ENCODE results near the gene CEL.
"Not testable (repeated sequence)": the region's sequence is repeated elsewhere in the genome, so short reads cannot be mapped to it uniquely, and the experiment has no call there.

CEL gene

DNA sequence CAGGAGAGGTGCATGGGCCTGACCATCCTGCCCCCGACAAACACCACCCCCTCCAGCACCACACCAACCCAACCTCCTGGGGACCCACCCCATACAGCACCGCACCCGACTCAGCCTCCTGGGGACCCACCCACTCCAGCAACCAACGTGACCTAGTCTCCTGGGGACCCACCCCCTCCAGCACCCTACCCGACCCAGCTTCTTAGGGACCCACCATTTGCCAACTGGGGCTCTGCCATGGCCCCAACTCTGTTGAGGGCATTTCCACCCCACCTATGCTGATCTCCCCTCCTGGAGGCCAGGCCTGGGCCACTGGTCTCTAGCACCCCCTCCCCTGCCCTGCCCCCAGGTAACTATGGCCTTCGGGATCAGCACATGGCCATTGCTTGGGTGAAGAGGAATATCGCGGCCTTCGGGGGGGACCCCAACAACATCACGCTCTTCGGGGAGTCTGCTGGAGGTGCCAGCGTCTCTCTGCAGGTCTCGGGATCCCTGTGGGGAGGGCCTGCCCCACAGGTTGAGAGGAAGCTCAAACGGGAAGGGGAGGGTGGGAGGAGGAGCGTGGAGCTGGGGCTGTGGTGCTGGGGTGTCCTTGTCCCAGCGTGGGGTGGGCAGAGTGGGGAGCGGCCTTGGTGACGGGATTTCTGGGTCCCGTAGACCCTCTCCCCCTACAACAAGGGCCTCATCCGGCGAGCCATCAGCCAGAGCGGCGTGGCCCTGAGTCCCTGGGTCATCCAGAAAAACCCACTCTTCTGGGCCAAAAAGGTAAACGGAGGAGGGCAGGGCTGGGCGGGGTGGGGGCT is 4.6 kb downstream of the CEL start:
- H3K4me3 ChIP-seq (ENCODE audit: low read depth in 1 of 2, low read length in 2 of 2), result no peak overlapping the region
- peaks cover 0 to 3% of the 10 kb centered on the region in 2 donors for H3K36me3 ChIP-seq (ENCODE audit: control insufficient read depth in 1 of 2, insufficient read depth in 2 of 2, low read length in 2 of 2)
- no peaks in the 10 kb centered on the region for H3K9me3 ChIP-seq (ENCODE audit: control insufficient read depth in 1 of 2, low read length in 2 of 2)
- no peaks in the 10 kb centered on the region for H3K27me3 ChIP-seq (ENCODE audit: low read depth, low read length)
- H3K4me1 ChIP-seq (ENCODE audit: control insufficient read depth in 1 of 2, insufficient read depth in 2 of 2, low read length in 2 of 2), result no peaks in the 10 kb centered on the region
- H3K27ac ChIP-seq (ENCODE audit: low read length), result no peak overlapping the region

DNA sequence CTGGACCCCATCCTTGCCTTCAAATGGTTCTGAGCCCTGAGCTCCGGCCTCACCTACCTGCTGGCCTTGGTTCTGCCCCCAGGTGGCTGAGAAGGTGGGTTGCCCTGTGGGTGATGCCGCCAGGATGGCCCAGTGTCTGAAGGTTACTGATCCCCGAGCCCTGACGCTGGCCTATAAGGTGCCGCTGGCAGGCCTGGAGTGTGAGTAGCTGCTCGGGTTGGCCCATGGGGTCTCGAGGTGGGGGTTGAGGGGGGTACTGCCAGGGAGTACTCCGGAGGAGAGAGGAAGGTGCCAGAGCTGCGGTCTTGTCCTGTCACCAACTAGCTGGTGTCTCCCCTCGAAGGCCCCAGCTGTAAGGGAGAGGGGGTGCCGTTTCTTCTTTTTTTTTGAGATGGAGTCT is 5.2 kb downstream of the CEL start:
- H3K4me3 ChIP-seq (ENCODE audit: low read depth in 1 of 2, low read length in 2 of 2), result no peak overlapping the region
- peaks cover 0 to 3% of the 10 kb centered on the region in 2 donors for H3K36me3 ChIP-seq (ENCODE audit: control insufficient read depth in 1 of 2, insufficient read depth in 2 of 2, low read length in 2 of 2)
- no peaks in the 10 kb centered on the region for H3K9me3 ChIP-seq (ENCODE audit: control insufficient read depth in 1 of 2, low read length in 2 of 2)
- no peaks in the 10 kb centered on the region for H3K4me1 ChIP-seq (ENCODE audit: control insufficient read depth in 1 of 2, insufficient read depth in 2 of 2, low read length in 2 of 2)
- no peak overlapping the region for H3K27ac ChIP-seq (ENCODE audit: low read length)
- H3K27me3 ChIP-seq (ENCODE audit: low read depth, low read length), result no peaks in the 10 kb centered on the region

DNA sequence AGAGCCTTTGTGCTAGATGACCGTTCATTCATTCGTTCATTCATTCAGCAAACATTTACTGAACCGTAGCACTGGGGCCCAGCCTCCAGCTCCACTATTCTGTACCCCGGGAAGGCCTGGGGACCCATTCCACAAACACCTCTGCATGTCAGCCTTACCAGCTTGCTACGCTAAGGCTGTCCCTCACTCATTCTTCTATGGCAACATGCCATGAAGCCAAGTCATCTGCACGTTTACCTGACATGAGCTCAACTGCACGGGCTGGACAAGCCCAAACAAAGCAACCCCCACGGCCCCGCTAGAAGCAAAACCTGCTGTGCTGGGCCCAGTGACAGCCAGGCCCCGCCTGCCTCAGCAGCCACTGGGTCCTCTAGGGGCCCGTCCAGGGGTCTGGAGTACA is 6.0 kb downstream of the CEL start:
- peaks cover 0 to 3% of the 10 kb centered on the region in 2 donors for H3K36me3 ChIP-seq (ENCODE audit: control insufficient read depth in 1 of 2, insufficient read depth in 2 of 2, low read length in 2 of 2)
- H3K27ac ChIP-seq (ENCODE audit: low read length), result no peak overlapping the region
- no peaks in the 10 kb centered on the region for H3K9me3 ChIP-seq (ENCODE audit: control insufficient read depth in 1 of 2, low read length in 2 of 2)
- H3K4me1 ChIP-seq (ENCODE audit: control insufficient read depth in 1 of 2, insufficient read depth in 2 of 2, low read length in 2 of 2), result no peaks in the 10 kb centered on the region
- H3K4me3 ChIP-seq (ENCODE audit: low read depth in 1 of 2, low read length in 2 of 2), result no peak overlapping the region
- H3K27me3 ChIP-seq (ENCODE audit: low read depth, low read length), result no peaks in the 10 kb centered on the region

GRCh38 chr9:133068431-133068830 is 6.7 kb downstream of the CEL start:
- H3K4me1 ChIP-seq (ENCODE audit: control insufficient read depth in 1 of 2, insufficient read depth in 2 of 2, low read length in 2 of 2); H3K27ac ChIP-seq (ENCODE audit: low read length); H3K9me3 ChIP-seq (ENCODE audit: control insufficient read depth in 1 of 2, low read length in 2 of 2); H3K36me3 ChIP-seq (ENCODE audit: control insufficient read depth in 1 of 2, insufficient read depth in 2 of 2, low read length in 2 of 2); H3K27me3 ChIP-seq (ENCODE audit: low read depth, low read length); H3K4me3 ChIP-seq (ENCODE audit: low read depth in 1 of 2, low read length in 2 of 2): not testable (repeated sequence)

GRCh38 chr9:133070500-133070961 is 8.8 kb downstream of the CEL start:
- H3K9me3 ChIP-seq (ENCODE audit: control insufficient read depth in 1 of 2, low read length in 2 of 2); H3K36me3 ChIP-seq (ENCODE audit: control insufficient read depth in 1 of 2, insufficient read depth in 2 of 2, low read length in 2 of 2); H3K27ac ChIP-seq (ENCODE audit: low read length); H3K4me3 ChIP-seq (ENCODE audit: low read depth in 1 of 2, low read length in 2 of 2); H3K27me3 ChIP-seq (ENCODE audit: low read depth, low read length); H3K4me1 ChIP-seq (ENCODE audit: control insufficient read depth in 1 of 2, insufficient read depth in 2 of 2, low read length in 2 of 2): not testable (repeated sequence)

- H3K4me3 ChIP-seq (ENCODE audit: low read depth in 1 of 2, low read length in 2 of 2); H3K27ac ChIP-seq (ENCODE audit: low read length); H3K9me3 ChIP-seq (ENCODE audit: control insufficient read depth in 1 of 2, low read length in 2 of 2); H3K36me3 ChIP-seq (ENCODE audit: control insufficient read depth in 1 of 2, insufficient read depth in 2 of 2, low read length in 2 of 2); H3K4me1 ChIP-seq (ENCODE audit: control insufficient read depth in 1 of 2, insufficient read depth in 2 of 2, low read length in 2 of 2); H3K27me3 ChIP-seq (ENCODE audit: low read depth, low read length): not testable (repeated sequence)
Observed at GRCh38 chr9:133070985-133071384, 9.2 kb downstream of the CEL start.

DNA sequence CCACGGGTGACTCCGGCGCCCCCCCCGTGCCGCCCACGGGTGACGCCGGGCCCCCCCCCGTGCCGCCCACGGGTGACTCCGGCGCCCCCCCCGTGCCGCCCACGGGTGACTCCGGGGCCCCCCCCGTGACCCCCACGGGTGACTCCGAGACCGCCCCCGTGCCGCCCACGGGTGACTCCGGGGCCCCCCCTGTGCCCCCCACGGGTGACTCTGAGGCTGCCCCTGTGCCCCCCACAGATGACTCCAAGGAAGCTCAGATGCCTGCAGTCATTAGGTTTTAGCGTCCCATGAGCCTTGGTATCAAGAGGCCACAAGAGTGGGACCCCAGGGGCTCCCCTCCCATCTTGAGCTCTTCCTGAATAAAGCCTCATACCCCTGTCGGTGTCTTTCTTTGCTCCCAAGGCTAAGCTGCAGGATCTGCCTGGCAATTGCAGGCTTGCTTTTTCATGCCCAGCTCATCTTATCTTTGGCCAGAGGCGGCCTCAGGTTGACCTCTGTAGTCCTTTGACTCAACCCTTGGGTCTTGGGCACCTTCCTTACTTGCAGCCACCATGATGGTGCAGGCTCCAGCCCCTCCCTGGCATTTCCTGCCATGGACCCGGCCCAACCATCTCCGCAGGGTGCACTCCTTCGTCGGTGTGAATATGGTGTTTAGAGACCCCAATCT is 9.8 kb downstream of the CEL start:
- Histone ChIP-seq H3K9me3 (ENCODE audit: control insufficient read depth in 1 of 2, low read length in 2 of 2) (no peaks in the 10 kb centered on the region), H3K27ac (ENCODE audit: low read length) (no peak overlapping the region), H3K4me1 (ENCODE audit: control insufficient read depth in 1 of 2, insufficient read depth in 2 of 2, low read length in 2 of 2) (no peaks in the 10 kb centered on the region), H3K4me3 (ENCODE audit: low read depth in 1 of 2, low read length in 2 of 2) (no peak overlapping the region), H3K36me3 (ENCODE audit: control insufficient read depth in 1 of 2, insufficient read depth in 2 of 2, low read length in 2 of 2) (peaks cover 0 to 3% of the 10 kb centered on the region in 2 donors), H3K27me3 (ENCODE audit: low read depth, low read length) (no peaks in the 10 kb centered on the region)

- not testable (repeated sequence) for H3K27ac ChIP-seq (ENCODE audit: low read length)
Observed at GRCh38 chr9:133072210-133072609, 10.4 kb downstream of the CEL start.

DNA sequence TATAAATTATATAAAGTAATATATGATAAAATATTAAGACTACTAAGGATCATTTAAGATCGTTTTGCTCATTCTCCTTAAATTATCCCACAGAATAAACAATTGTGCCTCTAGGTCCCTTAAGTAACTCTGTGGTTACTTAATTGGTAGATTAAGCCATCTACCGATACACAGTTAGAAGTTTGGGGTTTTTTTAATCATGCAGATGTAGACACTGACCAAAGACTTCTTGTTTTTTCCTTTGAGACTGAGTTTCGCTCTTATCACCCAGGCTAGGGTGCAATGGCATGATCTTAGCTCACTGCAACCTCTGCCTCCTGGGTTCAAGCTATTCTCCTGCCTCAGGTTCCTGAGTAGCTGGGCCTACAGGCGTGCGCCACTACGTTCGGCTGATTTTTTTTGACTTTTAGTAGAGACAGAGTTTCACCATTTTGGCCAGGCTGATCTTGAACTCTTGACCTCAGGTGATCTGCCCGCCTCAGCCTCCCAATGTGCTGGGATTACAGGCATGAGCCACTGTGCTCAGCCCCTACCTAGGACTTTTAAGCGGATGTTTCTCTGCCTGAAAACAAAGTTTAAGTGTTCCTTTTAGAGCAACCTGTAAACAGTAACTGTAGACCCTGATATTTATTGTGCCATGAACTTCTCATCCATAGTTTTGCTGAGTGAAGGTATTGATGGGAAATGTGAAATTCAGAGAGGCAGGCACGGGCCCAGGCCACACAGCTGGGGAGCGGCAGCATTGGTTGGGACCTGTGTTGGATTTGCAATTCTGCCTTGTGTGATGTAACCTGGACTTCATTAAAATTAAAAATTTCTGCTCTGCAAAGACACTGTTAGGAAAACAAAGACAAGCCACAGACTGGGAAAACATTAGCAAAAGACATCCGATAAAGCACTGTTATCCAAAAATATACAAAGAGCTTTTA is 11.6 kb downstream of the CEL start:
- H3K9me3 ChIP-seq (ENCODE audit: control insufficient read depth in 1 of 2, low read length in 2 of 2), result no peaks in the 10 kb centered on the region
- H3K4me1 ChIP-seq (ENCODE audit: control insufficient read depth in 1 of 2, insufficient read depth in 2 of 2, low read length in 2 of 2), result no peaks in the 10 kb centered on the region
- H3K4me3 ChIP-seq (ENCODE audit: low read depth in 1 of 2, low read length in 2 of 2), result no peak overlapping the region
- H3K27me3 ChIP-seq (ENCODE audit: low read depth, low read length), result no peaks in the 10 kb centered on the region
- no peaks in the 10 kb centered on the region for H3K36me3 ChIP-seq (ENCODE audit: control insufficient read depth in 1 of 2, insufficient read depth in 2 of 2, low read length in 2 of 2)
- H3K27ac ChIP-seq (ENCODE audit: low read length), result no peak overlapping the region

More at GRCh38 chr9:133072210-133072609, 10.4 kb downstream of the CEL start:
- H3K9me3 ChIP-seq (ENCODE audit: control insufficient read depth in 1 of 2, low read length in 2 of 2); H3K27me3 ChIP-seq (ENCODE audit: low read depth, low read length); H3K4me3 ChIP-seq (ENCODE audit: low read depth in 1 of 2, low read length in 2 of 2); H3K4me1 ChIP-seq (ENCODE audit: control insufficient read depth in 1 of 2, insufficient read depth in 2 of 2, low read length in 2 of 2); H3K36me3 ChIP-seq (ENCODE audit: control insufficient read depth in 1 of 2, insufficient read depth in 2 of 2, low read length in 2 of 2): not testable (repeated sequence)

- Histone ChIP-seq H3K9me3 (ENCODE audit: control insufficient read depth in 1 of 2, low read length in 2 of 2) (no peaks in the 10 kb centered on the region), H3K4me3 (ENCODE audit: low read depth in 1 of 2, low read length in 2 of 2) (no peak overlapping the region)
Observed at GRCh38 chr9:133074111-133074651, 12.4 kb downstream of the CEL start.

More at GRCh38 chr9:133074111-133074651, 12.4 kb downstream of the CEL start:
- no peaks in the 10 kb centered on the region for H3K27me3 ChIP-seq (ENCODE audit: low read depth, low read length)
- H3K36me3 ChIP-seq (ENCODE audit: control insufficient read depth in 1 of 2, insufficient read depth in 2 of 2, low read length in 2 of 2), result no peaks in the 10 kb centered on the region
- H3K4me1 ChIP-seq (ENCODE audit: control insufficient read depth in 1 of 2, insufficient read depth in 2 of 2, low read length in 2 of 2), result no peaks in the 10 kb centered on the region
- no peak overlapping the region for H3K27ac ChIP-seq (ENCODE audit: low read length)
